ENCODE measurements around the gene TBC1D24. TPM values are rescaled to one million over a fixed set of nuclear protein-coding genes. Genes with fewer than 3 reads are reported as not detected.

The TBC1D24 gene
- total RNA-seq, 1 experiment from 2014 or later: 24.6 TPM

DNA sequence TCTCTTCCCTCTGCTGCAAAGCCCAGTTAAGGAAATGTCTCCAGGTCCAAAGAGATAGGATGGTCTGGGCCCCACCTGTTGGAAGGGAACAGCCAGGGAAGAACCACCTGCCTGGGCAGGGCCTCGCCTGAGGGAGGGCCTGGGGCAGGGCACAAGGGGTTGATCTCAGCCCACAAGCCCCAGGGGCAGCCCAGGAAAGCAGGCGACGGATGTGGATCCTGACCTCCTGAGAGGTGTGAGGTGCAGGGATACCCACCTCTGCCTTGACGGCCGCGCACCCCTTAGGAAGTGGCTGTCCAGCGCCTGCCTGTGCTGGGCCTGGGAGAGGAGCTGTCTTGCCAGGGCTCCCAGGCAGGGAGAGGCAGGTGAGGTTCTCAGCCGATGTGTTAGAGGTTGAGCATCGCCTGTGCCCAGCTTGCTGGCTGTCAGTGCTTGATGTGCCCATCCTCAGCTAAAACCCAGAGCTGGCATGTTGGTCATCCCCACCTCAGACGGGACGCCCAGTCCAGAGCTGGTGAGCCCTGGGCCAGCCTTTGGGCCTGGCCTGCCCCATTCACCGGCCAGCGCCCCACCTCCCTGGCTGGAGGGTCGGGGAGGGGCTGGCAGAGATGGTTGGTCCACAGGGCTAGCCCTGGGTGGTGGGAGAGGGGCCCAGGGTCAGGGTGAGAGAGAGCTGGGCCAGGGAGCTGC, 55.8 kb downstream of the TBC1D24 start:
- no peaks in the 10 kb centered on the region for H3K27me3 ChIP-seq (ENCODE audit: insufficient read depth, low read length)
- ChIA-PET RAD21 (ENCODE audit: low non-redundant PET in 1 of 2, low total read pairs in 2 of 2, uncharacterized antibody in 2 of 2, unreplicated experiment in 2 of 2) (no interaction called here), POLR2A (interaction anchor here (0.7 kb wide), 1 partner anchor 375 kb away, joined by 3 read pairs; the partner anchor contains the start of gene TRAF7), CTCF (no interaction called here)
- intact Hi-C loops (cut with micrococcal nuclease): no loop called here
- TF ChIP-seq EGR1 (IDR thresholded peaks at IDR 0.05; ENCODE audit: low read depth) (no peak), EZH2 (IDR thresholded peaks at IDR 0.05) (no peak), SP1 (IDR thresholded peaks at IDR 0.05; ENCODE audit: low read depth) (no peak), CEBPB (IDR thresholded peaks at IDR 0.05; ENCODE audit: low read depth) (no peak), ZNF274 (IDR thresholded peaks at IDR 0.05; ENCODE audit: low read depth, low read length) (no peak), POLR2A (IDR thresholded peaks at IDR 0.05; ENCODE audit: borderline replicate concordance, extremely low read depth, insufficient read depth, insufficient read length) (no peak), YY1 (IDR thresholded peaks at IDR 0.05; ENCODE audit: extremely low read depth, insufficient replicate concordance, low read depth, low read length) (no peak), CBX3 (IDR thresholded peaks at IDR 0.05; ENCODE audit: low read depth) (no peak), FOSL1 (IDR thresholded peaks at IDR 0.05; ENCODE audit: low read depth) (no peak)
- TF ChIP-seq, protein P1, sequence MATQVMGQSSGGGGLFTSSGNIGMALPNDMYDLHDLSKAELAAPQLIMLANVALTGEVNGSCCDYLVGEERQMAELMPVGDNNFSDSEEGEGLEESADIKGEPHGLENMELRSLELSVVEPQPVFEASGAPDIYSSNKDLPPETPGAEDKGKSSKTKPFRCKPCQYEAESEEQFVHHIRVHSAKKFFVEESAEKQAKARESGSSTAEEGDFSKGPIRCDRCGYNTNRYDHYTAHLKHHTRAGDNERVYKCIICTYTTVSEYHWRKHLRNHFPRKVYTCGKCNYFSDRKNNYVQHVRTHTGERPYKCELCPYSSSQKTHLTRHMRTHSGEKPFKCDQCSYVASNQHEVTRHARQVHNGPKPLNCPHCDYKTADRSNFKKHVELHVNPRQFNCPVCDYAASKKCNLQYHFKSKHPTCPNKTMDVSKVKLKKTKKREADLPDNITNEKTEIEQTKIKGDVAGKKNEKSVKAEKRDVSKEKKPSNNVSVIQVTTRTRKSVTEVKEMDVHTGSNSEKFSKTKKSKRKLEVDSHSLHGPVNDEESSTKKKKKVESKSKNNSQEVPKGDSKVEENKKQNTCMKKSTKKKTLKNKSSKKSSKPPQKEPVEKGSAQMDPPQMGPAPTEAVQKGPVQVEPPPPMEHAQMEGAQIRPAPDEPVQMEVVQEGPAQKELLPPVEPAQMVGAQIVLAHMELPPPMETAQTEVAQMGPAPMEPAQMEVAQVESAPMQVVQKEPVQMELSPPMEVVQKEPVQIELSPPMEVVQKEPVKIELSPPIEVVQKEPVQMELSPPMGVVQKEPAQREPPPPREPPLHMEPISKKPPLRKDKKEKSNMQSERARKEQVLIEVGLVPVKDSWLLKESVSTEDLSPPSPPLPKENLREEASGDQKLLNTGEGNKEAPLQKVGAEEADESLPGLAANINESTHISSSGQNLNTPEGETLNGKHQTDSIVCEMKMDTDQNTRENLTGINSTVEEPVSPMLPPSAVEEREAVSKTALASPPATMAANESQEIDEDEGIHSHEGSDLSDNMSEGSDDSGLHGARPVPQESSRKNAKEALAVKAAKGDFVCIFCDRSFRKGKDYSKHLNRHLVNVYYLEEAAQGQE (IDR thresholded peaks at IDR 0.05; ENCODE audit: low read depth): no peak
- TF ChIP-seq, protein P2, sequence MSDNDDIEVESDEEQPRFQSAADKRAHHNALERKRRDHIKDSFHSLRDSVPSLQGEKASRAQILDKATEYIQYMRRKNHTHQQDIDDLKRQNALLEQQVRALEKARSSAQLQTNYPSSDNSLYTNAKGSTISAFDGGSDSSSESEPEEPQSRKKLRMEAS (IDR thresholded peaks at IDR 0.05): no peak
- TF ChIP-seq, protein P3, sequence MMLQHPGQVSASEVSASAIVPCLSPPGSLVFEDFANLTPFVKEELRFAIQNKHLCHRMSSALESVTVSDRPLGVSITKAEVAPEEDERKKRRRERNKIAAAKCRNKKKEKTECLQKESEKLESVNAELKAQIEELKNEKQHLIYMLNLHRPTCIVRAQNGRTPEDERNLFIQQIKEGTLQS (IDR thresholded peaks at IDR 0.05): no peak
- TF ChIP-seq, protein P4, sequence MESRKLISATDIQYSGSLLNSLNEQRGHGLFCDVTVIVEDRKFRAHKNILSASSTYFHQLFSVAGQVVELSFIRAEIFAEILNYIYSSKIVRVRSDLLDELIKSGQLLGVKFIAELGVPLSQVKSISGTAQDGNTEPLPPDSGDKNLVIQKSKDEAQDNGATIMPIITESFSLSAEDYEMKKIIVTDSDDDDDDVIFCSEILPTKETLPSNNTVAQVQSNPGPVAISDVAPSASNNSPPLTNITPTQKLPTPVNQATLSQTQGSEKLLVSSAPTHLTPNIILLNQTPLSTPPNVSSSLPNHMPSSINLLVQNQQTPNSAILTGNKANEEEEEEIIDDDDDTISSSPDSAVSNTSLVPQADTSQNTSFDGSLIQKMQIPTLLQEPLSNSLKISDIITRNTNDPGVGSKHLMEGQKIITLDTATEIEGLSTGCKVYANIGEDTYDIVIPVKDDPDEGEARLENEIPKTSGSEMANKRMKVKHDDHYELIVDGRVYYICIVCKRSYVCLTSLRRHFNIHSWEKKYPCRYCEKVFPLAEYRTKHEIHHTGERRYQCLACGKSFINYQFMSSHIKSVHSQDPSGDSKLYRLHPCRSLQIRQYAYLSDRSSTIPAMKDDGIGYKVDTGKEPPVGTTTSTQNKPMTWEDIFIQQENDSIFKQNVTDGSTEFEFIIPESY (IDR thresholded peaks at IDR 0.05; ENCODE audit: extremely low read depth, insufficient replicate concordance, low read length): no peak
- DNase-seq (ENCODE audit: low read depth, low spot score): no peak
- H3K9me2 ChIP-seq (ENCODE audit: insufficient read depth): no peaks in the 10 kb centered on the region
- no peaks in the 10 kb centered on the region for H3K9me3 ChIP-seq (ENCODE audit: control insufficient read depth in 1 of 2, insufficient read depth in 1 of 2, low read depth in 1 of 2, low read length in 2 of 2)
- no TSS peak for BruUV-seq (replicated peaks)
- H3K4me1 ChIP-seq (ENCODE audit: control insufficient read depth in 1 of 2, insufficient read depth in 2 of 2, low read length in 2 of 2): peaks cover 6 to 32% of the 10 kb centered on the region in 2 experiments; a peak in 3 of 4 replicates
- peak overlapping the region; percentile 97 for H3K4me2 ChIP-seq (ENCODE audit: low read length)
- peaks cover 3 to 22% of the 10 kb centered on the region in 2 experiments; a peak in 2 of 4 replicates for H3K36me3 ChIP-seq (ENCODE audit: control insufficient read depth in 1 of 2, insufficient read depth in 2 of 2, low read length in 2 of 2)
- peak overlapping the region; percentile 86 for H3K9ac ChIP-seq (ENCODE audit: low read length)
- H4K20me1 ChIP-seq (ENCODE audit: insufficient read depth): no peaks in the 10 kb centered on the region
- H3K4me3 ChIP-seq (replicated peaks in 1 of 2; ENCODE audit: low read depth in 1 of 2, low read length in 2 of 2): 0 out of 4 replicates have a peak overlapping the region, but pooled peaks of 1 of the 2 experiments have one; percentile 67
- peaks cover 6% of the 10 kb centered on the region for H3K79me2 ChIP-seq (ENCODE audit: insufficient read depth, low read length)
- no peak overlapping the region for H2AFZ ChIP-seq (ENCODE audit: low read depth, low read length, poor library complexity, severe bottlenecking)
- ATAC-seq: no peak
- peak overlapping the region; percentile 93 for H3K27ac ChIP-seq (ENCODE audit: low read depth, low read length)
